Measurements from ENCODE around the gene BNC2.
A peak's percentile ranks its signal among the peaks of the same experiment; 100 is the strongest.

Gene BNC2

GRCh38 chr9:16370647-16371046 is 499.8 kb downstream of the BNC2 start:
- no peak for DNase-seq (ENCODE audit: low read depth in 2 of 2)
- TF ChIP-seq CTCF (IDR thresholded peaks at IDR 0.05; ENCODE audit: low read depth, low read length), result no peak
- no peak overlapping the region for H3K4me3 ChIP-seq (replicated peaks in 1 of 2; ENCODE audit: low read depth in 2 of 2, low read length in 2 of 2)

- no peak for DNase-seq (ENCODE audit: low read depth in 2 of 2)
- no peak for TF ChIP-seq CTCF (IDR thresholded peaks at IDR 0.05; ENCODE audit: low read depth, low read length)
- H3K4me3 ChIP-seq (replicated peaks in 1 of 2; ENCODE audit: low read depth in 2 of 2, low read length in 2 of 2), result no peak overlapping the region
Observed at GRCh38 chr9:16369427-16369826, 501.0 kb downstream of the BNC2 start.

GRCh38 chr9:16368237-16369087 is 502.0 kb downstream of the BNC2 start:
- no peak overlapping the region for H3K4me3 ChIP-seq (replicated peaks in 1 of 2; ENCODE audit: low read depth in 2 of 2, low read length in 2 of 2)
- no peak for TF ChIP-seq CTCF (IDR thresholded peaks at IDR 0.05; ENCODE audit: low read depth, low read length)
- DNase-seq (ENCODE audit: low read depth in 2 of 2), result peak in 1 of 2 donors; percentile 53

GRCh38 chr9:16367605-16368231 is 502.8 kb downstream of the BNC2 start:
- peak in 1 of 2 donors; percentile 63 for DNase-seq (ENCODE audit: low read depth in 2 of 2)
- no peak for TF ChIP-seq CTCF (IDR thresholded peaks at IDR 0.05; ENCODE audit: low read depth, low read length)
- no peak overlapping the region for H3K4me3 ChIP-seq (replicated peaks in 1 of 2; ENCODE audit: low read depth in 2 of 2, low read length in 2 of 2)

GRCh38 chr9:16364347-16364746 is 506.1 kb downstream of the BNC2 start:
- TF ChIP-seq CTCF (IDR thresholded peaks at IDR 0.05; ENCODE audit: low read depth, low read length), result no peak
- no peak overlapping the region for H3K4me3 ChIP-seq (replicated peaks in 1 of 2; ENCODE audit: low read depth in 2 of 2, low read length in 2 of 2)
- no peak for DNase-seq (ENCODE audit: low read depth in 2 of 2)

- DNase-seq (ENCODE audit: low read depth in 2 of 2), result no peak
Observed at GRCh38 chr9:16363916-16364315, 506.6 kb downstream of the BNC2 start.

More at GRCh38 chr9:16363916-16364315, 506.6 kb downstream of the BNC2 start:
- TF ChIP-seq CTCF (IDR thresholded peaks at IDR 0.05; ENCODE audit: low read depth, low read length), result no peak
- H3K4me3 ChIP-seq (replicated peaks in 1 of 2; ENCODE audit: low read depth in 2 of 2, low read length in 2 of 2), result no peak overlapping the region
